DMS 273 (cell line): ENCODE results near the gene NEUROD2.

ENCODE experiments used
- DNase-seq: peaks from one replicate; lab custom pipeline; 2025; ENCODE audit not compliant: unreplicated experiment; lab: John Stamatoyannopoulos, UW

The NEUROD2 gene

DNA sequence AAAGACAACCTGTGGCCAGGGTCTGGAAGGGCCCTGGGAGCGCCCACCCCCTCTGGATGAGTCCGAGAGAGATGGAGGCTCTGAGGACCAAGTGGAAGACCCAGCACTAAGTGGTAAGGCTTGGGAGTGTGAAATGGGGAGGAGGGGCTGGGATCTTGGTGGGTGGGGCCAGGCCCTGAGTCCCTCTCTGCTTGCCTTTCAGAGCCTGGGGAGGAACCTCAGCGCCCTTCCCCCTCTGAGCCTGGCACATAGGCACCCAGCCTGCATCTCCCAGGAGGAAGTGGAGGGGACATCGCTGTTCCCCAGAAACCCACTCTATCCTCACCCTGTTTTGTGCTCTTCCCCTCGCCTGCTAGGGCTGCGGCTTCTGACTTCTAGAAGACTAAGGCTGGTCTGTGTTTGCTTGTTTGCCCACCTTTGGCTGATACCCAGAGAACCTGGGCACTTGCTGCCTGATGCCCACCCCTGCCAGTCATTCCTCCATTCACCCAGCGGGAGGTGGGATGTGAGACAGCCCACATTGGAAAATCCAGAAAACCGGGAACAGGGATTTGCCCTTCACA lies 28.0 kb upstream of the NEUROD2 start:
- DNase-seq = no peak

DNA sequence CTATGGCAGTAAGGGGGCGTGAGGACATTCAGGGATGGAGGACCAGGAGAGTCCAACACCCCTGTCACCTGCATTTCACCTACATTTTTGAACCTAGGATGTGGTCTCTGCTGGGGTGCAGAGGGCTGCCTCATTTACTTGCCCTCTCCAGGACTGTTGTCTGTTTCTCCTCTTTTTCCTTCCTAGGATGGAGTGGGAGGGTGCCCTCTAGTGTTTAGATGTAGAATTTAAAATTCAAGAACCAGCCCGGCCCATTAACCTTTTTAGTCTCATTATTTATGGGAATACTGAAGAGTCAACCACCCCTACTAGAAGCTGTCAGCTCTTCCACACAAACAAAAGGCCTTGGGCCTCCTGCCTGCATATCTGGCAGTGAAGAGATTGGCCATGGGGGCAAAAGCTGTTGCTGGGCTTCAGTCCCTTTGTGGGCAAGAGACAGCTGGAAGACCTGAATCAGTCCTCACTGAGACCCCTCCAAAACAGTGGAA lies 26.7 kb upstream of the NEUROD2 start:
- DNase-seq = peak; percentile 80

DNA sequence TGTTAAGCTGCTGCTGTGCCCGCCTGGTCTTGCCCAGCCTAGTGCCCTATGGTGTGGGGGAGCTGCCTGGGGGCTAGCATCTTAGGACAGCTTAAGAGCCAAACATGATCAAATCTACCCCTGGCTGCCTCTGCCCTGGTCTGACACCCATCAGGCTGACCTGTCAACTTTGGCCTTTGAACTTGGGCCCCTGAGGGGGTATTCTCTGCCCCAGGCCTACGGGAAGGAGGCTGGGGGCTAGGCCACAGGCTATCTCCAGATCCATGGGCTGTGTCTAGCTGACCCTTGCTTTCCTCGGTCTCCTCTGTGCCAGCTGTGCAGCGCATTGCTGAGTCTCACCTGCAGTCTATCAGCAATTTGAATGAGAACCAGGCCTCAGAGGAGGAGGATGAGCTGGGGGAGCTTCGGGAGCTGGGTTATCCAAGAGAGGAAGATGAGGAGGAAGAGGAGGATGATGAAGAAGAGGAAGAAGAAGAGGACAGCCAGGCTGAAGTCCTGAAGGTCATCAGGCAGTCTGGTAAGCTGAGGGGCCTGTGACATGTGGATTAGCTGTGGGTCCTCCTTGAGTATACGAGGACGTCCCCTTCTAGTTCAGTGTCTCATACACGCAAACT lies 26.0 kb upstream of the NEUROD2 start:
- DNase-seq = no peak

DNA sequence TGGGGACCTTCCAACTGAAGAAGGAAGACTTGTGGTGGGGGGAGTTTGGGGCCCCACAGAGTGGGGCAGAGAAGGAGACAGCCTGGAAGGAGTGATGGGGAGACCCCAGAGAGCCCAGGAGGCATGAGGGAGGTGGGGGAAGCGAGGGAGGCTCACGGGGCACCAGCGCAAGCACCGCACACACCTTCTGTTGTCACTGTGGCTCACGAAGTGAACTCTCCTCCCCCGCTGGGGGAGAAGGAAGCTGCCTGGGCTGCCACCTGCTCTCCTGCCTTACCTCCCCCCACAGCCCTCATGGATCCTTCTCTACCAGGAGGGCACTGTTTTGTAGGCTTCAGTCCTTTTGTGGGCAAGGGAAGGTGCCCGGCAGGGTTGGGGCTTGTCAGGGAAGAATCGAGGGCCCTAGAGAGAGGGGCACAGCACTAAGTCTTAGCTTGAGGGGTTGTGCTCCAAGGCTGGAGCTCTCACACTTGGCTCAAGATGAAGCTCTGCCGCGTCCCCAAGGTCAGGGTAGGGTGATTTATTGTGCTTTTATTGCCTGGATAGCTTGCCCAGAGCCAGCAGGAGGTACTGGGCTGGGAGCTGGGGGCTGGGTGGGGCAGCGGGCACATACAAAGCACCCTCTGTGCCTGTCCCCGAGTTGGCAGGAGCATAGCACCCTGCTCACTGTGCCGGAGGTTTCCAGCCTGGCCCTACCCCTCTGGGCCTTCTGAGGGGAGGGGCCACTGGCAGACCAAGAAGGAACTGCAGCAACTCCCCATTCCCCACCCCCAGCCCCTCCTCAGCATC lies 24.6 kb upstream of the NEUROD2 start:
- peak; percentile 64 for DNase-seq

DNA sequence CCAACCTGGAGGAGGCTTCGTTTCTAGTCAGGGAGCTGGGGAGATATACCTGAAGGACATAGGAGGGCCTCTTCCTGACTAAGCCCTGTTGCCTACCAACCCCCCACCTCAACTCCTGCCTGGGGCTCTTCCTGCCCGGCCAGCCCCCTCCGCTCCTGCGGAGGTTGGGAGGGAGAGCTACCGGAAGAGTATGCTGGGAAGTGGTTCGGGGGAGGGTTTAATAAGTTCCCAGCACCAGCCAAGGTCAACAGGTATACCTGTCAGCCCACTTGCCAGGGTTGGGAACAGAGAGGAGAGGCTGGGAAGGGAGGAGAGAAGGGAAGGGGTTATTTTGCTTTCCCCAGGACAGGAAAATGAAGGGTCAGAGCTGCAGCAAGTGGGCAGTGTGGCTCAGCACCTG lies 23.7 kb upstream of the NEUROD2 start:
- DNase-seq = no peak

DNA sequence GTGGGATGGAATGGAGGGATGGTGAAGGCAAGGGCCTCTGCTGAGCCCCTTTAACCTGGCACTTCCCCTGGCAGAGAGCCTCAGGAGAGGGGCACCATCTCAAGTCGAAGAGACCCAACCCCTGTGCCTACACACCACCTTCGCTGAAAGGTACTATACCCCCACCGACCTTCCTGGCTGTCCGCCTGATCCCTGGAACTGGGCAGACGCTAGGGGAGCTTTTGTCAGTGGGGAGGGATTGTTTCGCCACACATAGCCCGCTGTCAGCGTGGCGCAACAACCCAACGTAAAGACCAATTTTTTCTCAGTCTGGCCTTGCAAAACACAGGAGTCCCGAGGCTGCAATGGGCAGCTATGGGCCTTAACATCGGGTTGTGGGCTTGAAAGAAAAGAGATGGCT lies 22.2 kb upstream of the NEUROD2 start:
- DNase-seq = no peak

DNA sequence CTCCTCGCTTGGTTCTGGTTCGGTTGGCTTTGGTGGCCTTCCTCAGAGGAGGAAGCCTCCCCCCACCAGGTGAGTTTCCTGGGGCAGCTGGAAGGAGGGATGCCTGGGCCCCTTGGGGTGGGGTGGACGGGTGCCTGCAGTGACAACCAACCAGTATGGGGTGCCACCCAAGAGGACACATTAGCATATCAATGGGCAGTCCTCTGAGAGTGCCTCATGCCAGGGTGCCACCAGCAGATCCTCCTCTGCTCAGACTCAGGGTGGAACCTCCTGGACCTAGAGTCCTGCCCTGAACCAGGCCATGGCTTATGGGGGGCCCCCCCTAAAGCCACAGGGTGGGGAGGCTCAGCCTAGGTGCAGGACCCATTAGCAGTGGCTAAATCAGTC lies 21.8 kb upstream of the NEUROD2 start:
- no peak for DNase-seq

DNA sequence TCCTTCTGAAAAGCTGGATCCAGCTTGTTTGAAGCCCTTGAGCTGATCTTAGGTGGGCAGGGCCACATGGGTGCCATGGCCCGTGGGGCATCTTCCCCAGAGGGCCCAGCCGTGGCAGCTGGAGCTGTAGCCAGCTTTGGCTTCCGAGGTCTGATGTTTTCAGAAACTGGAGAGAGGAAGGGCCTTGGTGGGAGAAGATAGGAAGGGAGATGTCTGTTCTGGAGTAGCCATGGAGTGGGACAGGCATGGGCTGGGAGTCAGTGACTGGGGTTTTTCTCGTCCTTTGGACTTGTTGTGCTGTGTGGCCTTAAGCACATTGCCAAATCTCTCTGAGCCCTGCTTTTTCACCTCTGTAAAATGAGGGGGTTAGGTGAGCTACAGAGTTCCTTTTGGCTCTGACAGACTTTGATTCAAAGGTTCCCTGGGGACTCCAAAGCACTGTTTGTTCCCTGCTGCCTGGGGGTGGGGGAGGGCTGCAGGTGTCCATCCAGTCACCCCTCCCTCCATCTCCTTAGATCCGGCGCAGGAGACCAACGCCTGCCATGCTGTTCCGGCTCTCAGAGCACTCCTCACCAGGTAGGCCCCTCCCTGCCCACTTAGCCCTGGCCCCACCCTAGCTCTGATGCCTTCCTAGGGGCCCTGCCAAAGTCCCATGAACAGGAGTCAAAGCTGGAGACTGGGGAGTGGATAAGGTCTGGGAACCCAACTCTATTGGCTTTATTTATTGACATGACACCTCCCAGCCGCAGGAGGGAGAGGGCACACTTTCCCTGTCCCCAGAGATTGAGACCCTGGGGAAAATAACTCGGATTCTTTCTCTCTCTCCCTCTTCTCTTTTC lies 21.2 kb upstream of the NEUROD2 start:
- no peak for DNase-seq

DNA sequence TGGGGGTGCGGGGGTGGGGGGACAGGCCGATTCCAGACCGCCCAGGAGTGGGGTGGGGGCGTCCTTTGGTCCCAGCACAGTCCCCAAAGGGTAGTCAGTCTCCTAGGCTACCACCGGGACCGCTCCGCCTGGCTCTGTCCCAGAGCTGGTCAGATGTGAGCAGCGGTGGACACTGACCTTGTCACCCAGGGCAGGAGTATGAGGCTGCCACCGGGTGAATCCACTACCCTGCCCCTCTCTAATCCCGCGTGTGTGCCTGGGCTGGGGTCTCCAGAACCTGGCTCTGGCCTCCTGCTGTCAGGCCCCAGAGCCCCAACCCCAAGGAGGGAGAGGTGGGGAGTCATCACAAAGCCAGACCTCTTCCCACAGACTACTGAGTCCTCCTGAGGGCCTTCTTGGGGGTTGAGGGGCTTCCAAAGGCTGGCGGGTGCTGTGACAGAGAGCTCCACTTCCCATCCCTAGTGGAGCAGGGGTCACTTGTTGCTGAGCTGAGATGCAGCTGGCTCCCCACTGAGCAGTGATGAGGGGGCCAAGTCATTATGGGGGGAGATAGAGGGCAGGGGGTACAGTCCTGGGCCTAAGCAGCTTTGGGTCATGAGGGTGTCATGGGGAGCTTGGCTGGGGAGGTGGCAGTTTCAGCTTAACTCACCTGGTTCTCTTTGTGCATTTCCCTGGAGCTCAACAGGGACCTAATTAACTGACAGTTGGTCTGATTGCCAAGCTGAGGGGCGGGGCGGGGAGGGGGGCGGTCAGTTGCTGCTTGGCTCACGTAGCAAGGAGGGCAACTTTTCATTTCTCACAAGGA lies 20.2 kb upstream of the NEUROD2 start:
- peak; percentile 58 for DNase-seq

DNA sequence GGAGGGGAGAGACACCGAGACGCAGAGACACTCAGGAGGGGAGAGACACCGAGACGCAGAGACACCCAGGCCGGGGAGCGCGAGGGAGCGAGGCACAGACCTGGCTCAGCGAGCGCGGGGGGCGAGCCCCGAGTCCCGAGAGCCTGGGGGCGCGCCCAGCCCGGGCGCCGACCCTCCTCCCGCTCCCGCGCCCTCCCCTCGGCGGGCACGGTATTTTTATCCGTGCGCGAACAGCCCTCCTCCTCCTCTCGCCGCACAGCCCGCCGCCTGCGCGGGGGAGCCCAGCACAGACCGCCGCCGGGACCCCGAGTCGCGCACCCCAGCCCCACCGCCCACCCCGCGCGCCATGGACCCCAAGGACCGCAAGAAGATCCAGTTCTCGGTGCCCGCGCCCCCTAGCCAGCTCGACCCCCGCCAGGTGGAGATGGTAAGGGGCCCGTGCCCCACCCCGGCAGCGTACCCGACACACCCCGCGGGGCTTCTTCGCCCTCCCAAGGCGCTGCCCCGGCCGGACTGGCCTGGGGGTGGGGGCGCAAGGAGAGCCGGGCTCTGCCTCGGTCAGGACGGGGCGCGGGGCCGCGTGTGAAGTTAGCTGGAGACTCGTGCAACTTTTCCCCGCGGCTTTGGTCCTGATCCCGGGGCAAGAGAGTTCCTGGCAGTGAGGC lies 19.5 kb upstream of the NEUROD2 start:
- DNase-seq = peak; percentile 39

DNA sequence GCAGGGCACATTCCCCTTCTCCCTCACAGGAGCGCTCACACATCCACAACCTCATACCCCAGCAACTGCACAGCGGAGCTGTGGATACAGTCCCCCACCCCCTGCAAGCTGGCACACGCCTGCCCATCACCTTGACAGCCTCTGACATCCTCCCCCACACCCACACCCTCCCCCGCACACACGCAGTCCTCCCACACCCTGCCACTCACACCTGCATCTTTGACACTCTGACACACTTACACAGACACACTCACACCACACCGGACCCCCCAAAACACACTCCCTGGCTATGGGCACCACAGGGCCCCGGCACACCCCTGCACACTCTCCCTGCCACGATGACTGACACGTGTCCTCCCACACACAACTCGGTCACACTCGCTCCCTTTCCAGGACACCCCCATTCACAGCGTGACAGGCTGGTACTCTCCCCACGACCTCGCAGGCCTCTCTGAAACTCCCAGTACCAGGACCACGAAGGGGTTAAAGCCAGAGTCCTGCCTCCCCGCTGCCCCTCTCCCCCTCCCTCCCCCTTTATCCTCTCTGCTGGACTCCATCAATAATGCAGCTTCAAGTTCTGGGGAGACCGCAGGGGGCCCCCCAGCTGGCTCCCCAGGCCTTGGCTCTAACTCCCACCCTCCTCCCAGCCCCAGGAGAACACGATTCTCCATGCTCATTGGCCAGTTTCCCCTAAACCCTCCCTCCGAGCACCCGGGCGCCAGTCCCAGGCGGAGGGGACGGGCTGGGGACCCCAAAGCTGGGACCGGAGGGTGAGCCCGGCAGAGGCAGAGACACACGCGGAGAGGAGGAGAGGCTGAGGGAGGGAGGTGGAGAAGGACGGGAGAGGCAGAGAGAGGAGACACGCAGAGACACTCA lies 18.7 kb upstream of the NEUROD2 start, which contains the start of gene PPP1R1B:
TSS of gene PPP1R1B (plus strand) at position 782 of the 876 bp plus-strand sequence. CDS start 441 bp downstream, outside the sequence.
- peak; percentile 39 for DNase-seq

DNA sequence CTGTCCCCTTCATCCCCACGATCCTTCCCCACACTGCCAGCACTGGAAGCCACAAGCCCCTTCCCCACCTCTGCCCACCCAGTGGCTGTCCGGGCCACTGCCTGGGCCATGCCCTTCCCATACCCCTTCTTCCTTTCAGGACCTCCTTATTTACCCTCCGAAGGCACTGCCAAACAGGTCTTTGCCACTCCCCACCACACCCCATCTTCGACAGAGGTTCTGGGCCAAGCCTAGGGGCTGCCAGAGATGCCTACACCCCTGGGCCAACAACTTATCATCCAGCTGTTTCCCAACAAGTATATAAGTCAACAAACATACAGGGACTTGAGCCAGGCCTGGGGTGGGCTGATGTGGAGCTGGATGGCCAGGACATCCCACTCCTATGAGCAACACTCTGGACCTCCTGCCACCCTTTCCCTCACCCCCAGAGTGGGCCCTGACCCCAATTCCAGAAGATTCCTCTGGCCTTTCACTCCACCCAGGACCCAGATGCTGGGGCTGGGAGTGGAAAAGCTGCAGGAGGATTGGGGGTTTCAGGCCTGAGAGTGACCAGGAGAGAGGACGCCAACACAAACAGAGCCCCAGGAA lies 17.6 kb upstream of the NEUROD2 start:
- no peak for DNase-seq

DNA sequence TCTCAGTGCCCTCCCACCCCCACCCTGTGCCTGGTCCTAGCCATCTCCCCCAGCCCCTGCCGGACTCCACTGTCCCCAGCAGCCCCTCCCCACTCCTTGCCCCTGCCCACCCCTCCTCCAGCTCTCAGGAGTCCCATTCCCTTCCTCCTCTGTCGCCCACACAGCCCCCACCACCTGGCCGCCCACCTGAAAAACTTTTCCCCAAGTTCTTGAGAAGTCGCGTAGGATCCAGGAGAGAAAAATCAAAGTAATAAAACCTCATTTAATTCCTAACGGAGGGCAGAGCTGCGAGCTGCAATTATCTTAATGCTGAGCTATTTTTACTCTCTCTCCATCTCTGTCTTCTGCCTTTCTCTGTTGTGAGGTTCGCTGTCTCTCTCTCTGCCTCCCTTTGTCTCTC lies 16.6 kb upstream of the NEUROD2 start:
- DNase-seq = no peak

DNA sequence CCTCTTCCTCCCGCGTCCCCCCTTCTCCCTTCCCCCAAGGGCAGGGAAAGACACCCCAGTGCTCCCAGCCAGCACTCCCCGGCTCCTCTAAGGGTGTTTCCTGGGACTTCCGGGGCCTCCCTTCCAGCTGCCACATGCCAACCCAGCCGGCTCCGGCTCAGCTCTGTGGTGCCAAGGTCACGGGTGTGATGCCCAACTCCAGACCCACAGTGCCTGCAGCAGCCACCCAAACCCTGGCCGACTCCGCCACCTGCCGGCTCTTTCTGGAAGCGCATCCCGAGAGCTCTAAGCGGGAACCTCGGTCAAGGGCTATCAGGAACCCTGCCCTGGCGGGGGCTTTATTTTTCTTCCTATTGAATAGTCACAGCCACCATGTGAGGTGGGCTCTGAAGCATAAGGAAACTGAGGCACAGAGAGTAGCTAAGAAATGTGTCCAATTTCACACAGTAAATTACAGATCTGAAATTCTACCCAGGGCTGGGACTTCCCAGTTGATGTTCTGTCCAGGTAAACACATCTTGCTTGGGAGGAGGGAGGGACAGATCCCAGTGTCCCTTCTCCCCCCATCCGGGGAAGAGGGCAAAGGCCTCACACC lies 15.7 kb upstream of the NEUROD2 start:
- DNase-seq = peak; percentile 93

DNA sequence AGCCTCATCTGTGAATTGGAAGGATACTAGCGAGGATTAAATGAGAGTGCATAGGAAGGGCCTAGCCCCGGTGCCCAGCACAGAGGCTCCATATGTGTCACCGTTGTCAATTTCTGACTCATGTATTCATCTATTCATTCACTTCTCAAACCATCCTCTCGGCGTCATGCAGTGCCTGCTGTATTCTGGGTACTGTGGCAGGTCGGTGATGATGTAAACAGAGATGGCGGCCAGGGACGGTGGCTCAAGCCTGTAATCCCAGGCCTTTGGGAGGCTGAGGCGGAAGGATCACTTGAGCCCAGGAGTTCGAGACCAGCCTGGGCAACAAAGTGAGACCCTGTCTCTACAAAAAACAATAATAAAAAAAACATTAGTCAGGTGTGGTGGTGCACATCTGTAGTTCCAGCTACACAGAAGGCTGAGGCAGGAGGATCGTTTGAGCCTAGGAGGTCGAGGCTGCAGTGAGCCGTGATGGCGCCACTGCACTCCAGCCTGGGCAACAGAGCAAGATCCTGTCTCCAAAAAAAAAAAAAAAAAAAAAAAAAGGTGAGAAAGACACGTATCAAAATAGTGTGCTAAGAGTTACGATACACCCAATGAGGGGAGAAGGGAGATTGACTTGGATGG lies 14.8 kb upstream of the NEUROD2 start:
- DNase-seq = no peak

DNA sequence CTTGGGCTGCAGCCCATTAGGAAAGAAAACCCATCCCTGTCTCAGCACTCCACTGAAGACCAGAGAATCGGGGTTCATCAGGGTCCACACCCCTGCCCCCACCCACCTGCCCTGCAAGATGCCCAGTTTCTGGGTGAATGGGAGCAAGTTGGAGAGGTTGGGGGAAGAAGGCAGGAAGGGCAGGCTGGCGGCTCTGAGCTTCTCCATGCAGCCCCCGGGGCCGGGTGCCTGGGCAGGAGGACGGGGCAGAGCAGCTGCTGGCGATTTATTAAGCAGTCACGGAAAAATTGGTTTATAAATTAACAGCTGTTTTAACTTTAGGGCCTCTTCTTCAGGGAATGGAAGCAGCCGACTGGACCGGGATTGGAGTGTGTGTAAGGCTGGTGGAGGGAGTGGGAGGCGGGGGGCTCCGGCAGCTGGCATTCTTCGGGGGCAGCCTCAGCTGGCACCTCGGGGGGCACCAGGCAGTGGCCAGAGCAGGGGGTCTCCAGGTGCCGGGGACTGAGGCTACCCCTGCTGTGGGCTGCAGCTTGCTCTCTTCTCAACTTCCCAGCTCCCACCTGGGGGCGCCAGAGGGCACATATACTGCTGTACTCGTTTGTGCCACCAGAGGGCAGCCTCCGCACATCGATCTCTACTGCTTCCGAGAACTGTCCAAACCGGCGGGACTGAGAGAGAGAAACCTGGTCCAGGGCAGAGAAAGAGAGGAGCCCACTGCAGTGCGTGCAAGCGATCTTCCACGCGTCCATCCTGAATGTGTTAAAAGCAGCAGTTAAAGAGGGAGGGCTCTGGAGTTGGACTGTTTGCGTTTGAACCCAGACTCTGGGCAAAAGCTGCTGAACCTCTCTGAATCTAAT lies 14.0 kb upstream of the NEUROD2 start:
- DNase-seq = peak; percentile 91

DNA sequence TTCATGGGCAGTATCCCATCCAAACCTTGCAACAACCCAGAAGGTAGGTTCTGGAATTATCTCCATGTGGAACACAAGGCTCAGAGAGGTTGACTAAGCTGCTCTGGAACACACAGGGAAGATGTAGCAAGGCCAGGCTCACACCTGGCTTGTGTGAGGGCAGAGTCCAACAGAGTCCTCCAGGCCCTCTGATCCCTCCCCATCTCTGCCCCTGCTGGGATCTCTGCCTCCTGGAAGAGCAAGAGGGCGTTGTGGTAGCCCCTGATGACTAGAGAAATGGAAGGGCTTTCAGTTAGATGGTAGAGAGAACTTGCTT lies 12.0 kb upstream of the NEUROD2 start:
- DNase-seq = no peak
